Mesendoderm (in vitro differentiated cells): ENCODE data around the gene RBFOX1.

Source experiments
- DNase-seq: peaks from one replicate; pipeline ENCODE4 v3.0.0; 2013
- H2AK5ac ChIP-seq: 2 replicates; pipeline ENCODE4 v1.6.1; 2013; ENCODE audit warnings: low read length, inconsistent platforms
- H2BK120ac ChIP-seq: 2 replicates; pipeline ENCODE4 v1.6.1; 2013; ENCODE audit warnings: low read depth, mild to moderate bottlenecking, low read length, moderate library complexity, mixed read lengths
- H2BK15ac ChIP-seq: replicated peaks from 2 replicates; pipeline ENCODE4 v1.6.1; 2013; ENCODE audit warnings: low read depth, mild to moderate bottlenecking, moderate library complexity
- H2BK5ac ChIP-seq: 2 replicates; pipeline ENCODE4 v1.6.1; 2013; ENCODE audit warnings: low read length, inconsistent platforms
- H3K18ac ChIP-seq: 2 replicates; pipeline ENCODE4 v1.6.1; 2013; ENCODE audit warnings: mild to moderate bottlenecking, low read length, mixed read lengths
- H3K23ac ChIP-seq: one replicate; pipeline ENCODE4 v1.6.1; 2013; ENCODE audit warnings: low read length
- H3K27ac ChIP-seq: 2 replicates; pipeline ENCODE4 v1.5.1; 2013; ENCODE audit warnings: low read depth, mild to moderate bottlenecking, inconsistent platforms, low read length, moderate library complexity
- H3K27me3 ChIP-seq: 2 replicates; pipeline ENCODE4 v1.6.1; 2013; ENCODE audit warnings: low read length, control low read depth, mild to moderate bottlenecking, inconsistent platforms; ENCODE audit not compliant: insufficient read depth, poor library complexity
- H3K36me3 ChIP-seq: 2 replicates; pipeline ENCODE4 v1.6.1; 2013; ENCODE audit warnings: low read length, inconsistent platforms; ENCODE audit not compliant: control insufficient read depth, insufficient read depth
- H3K4ac ChIP-seq: one replicate; pipeline ENCODE4 v1.6.1; 2013; ENCODE audit warnings: low read depth, mild to moderate bottlenecking, low read length, moderate library complexity
- H3K4me1 ChIP-seq: 2 replicates; pipeline ENCODE4 v1.6.1; 2013; ENCODE audit warnings: low read depth, low read length, inconsistent platforms; ENCODE audit not compliant: control insufficient read depth
- H3K4me2 ChIP-seq: 2 replicates; pipeline ENCODE4 v1.6.1; 2013; ENCODE audit warnings: low read length
- H3K4me3 ChIP-seq: 2 replicates; pipeline ENCODE4 v1.5.1; 2013; ENCODE audit warnings: mild to moderate bottlenecking, low read length
- H3K56ac ChIP-seq: one replicate; pipeline ENCODE4 v1.6.1; 2013; ENCODE audit warnings: low read length
- H3K79me1 ChIP-seq: 2 replicates; pipeline ENCODE4 v1.6.1; 2013; ENCODE audit warnings: low read length, inconsistent platforms
- H3K79me2 ChIP-seq: 2 replicates; pipeline ENCODE4 v1.6.1; 2013; ENCODE audit warnings: mild to moderate bottlenecking, low read length; ENCODE audit not compliant: control insufficient read depth, insufficient read depth
- H3K9ac ChIP-seq: 2 replicates; pipeline ENCODE4 v1.6.1; 2013; ENCODE audit warnings: low read length, inconsistent platforms
- H4K5ac ChIP-seq: one replicate; pipeline ENCODE4 v1.6.1; 2013; ENCODE audit warnings: low read length
- H4K8ac ChIP-seq: one replicate; pipeline ENCODE4 v1.6.1; 2013; ENCODE audit warnings: low read depth, mild to moderate bottlenecking, control low read depth, low read length, moderate library complexity
- WGBS: extraction: QIAGEN DNeasy Blood & Tissue Kit; methylation state at CpG from one replicate; pipeline ENCODE4 v1.1.7; 2013; ENCODE audit warnings: low lambda C conversion rate, missing lambda C conversion rate; ENCODE audit not compliant: insufficient coverage; ENCODE audit errors: extremely low coverage; 5-methylcytosine and 5-hydroxymethylcytosine counted together

RBFOX1 gene

DNA sequence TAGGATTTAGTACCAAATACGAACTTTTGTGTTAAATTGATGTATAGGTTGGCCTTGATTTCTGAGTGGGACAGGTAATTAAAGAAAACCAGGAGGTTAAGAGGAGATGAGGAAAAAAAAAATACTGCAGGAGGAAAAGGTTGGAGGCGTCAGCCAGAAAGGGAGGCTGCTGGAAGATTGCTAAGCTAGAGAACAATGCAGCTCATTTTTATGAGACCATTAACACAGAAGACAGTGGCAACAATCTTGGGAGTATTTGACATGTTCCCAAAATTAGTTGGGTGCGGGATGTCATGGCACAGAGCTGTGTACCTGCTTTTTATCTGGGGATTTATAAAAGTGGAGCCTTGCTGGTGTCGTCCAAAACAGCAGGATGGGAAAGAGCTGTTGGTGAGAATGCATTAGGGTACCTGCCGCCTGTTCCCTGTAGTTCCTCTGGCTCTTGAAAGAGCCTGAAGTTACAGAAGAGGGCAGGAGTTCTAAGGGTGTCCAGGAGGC lies 229.3 kb downstream of the RBFOX1 start:
- no peaks in the 10 kb centered on the region for H3K36me3 ChIP-seq
- H3K4ac ChIP-seq = no peak overlapping the region
- H3K79me2 ChIP-seq = no peaks in the 10 kb centered on the region
- no CpG with 5 or more reads among the region's 5 CpGs for WGBS
- H3K4me1 ChIP-seq = no peaks in the 10 kb centered on the region
- H2AK5ac ChIP-seq = no peak overlapping the region
- no peak overlapping the region for H3K9ac ChIP-seq
- no peak overlapping the region for H2BK15ac ChIP-seq
- H3K79me1 ChIP-seq = no peaks in the 10 kb centered on the region
- H3K4me2 ChIP-seq = no peak overlapping the region
- no peaks in the 10 kb centered on the region for H3K27me3 ChIP-seq
- no peak overlapping the region for H3K23ac ChIP-seq
- H3K4me3 ChIP-seq = no peak overlapping the region
- no peak for DNase-seq
- H3K56ac ChIP-seq = no peak overlapping the region
- no peak overlapping the region for H2BK5ac ChIP-seq
- no peak overlapping the region for H3K18ac ChIP-seq
- no peak overlapping the region for H4K5ac ChIP-seq
- H3K27ac ChIP-seq = no peak overlapping the region
- no peak overlapping the region for H2BK120ac ChIP-seq
- no peak overlapping the region for H4K8ac ChIP-seq

DNA sequence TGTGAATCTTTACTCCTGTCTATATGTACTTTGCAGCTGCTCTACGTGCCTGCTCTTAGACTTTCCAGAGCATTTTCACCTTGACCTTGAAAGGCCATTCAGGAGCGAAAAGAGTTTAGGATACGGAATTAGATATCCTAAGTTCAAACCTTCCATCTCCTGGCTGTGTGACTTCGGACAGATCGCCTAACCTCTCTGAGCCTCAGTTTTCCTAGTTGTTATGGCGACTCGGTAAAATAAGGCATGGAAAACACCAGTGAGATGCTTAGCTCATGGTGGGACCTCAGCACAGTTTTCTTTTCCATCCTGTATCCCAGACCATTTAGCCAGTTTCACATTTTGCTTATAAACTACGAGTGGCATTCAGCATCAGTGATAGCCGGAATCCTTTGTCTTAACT lies 233.7 kb downstream of the RBFOX1 start:
- no peak overlapping the region for H2BK15ac ChIP-seq
- H3K9ac ChIP-seq = no peak overlapping the region
- no CpG with 5 or more reads among the region's 9 CpGs for WGBS
- H2BK5ac ChIP-seq = no peak overlapping the region
- H3K23ac ChIP-seq = no peak overlapping the region
- no peak for DNase-seq
- H3K18ac ChIP-seq = no peak overlapping the region
- no peaks in the 10 kb centered on the region for H3K79me1 ChIP-seq
- H3K4me1 ChIP-seq = no peaks in the 10 kb centered on the region
- H3K79me2 ChIP-seq = no peaks in the 10 kb centered on the region
- no peak overlapping the region for H4K5ac ChIP-seq
- H3K4me3 ChIP-seq = no peak overlapping the region
- H3K36me3 ChIP-seq = no peaks in the 10 kb centered on the region
- no peak overlapping the region for H3K27ac ChIP-seq
- no peak overlapping the region for H4K8ac ChIP-seq
- H3K4me2 ChIP-seq = no peak overlapping the region
- H3K4ac ChIP-seq = no peak overlapping the region
- H3K27me3 ChIP-seq = no peaks in the 10 kb centered on the region
- H3K56ac ChIP-seq = no peak overlapping the region
- H2AK5ac ChIP-seq = no peak overlapping the region
- no peak overlapping the region for H2BK120ac ChIP-seq

DNA sequence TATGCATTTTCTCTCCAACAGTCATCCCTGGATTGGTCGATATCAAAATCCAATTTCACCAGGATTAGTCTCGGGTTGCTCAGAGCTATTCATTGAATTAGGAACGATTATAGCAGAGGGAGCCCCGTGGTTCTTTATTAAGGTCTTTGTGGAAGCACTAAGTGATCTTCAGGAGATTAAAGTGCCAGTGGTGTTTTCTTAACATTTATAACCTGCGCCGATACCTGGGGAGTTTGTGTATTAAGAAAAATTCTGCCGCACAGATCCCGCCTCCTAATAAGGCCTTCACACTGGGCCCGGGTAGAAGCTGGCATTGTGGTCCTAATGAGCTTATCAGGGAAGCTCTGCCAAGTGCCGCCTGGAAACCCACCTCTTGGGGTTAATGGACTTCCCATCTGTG lies 238.7 kb downstream of the RBFOX1 start:
- H3K4me1 ChIP-seq = no peaks in the 10 kb centered on the region
- no peak overlapping the region for H2BK120ac ChIP-seq
- no peak overlapping the region for H2AK5ac ChIP-seq
- WGBS = no CpG with 5 or more reads among the region's 10 CpGs
- H3K79me1 ChIP-seq = no peaks in the 10 kb centered on the region
- H4K8ac ChIP-seq = no peak overlapping the region
- H4K5ac ChIP-seq = no peak overlapping the region
- H3K4ac ChIP-seq = no peak overlapping the region
- no peak overlapping the region for H3K4me2 ChIP-seq
- H3K27ac ChIP-seq = no peak overlapping the region
- no peaks in the 10 kb centered on the region for H3K79me2 ChIP-seq
- H3K23ac ChIP-seq = no peak overlapping the region
- no peaks in the 10 kb centered on the region for H3K27me3 ChIP-seq
- H2BK15ac ChIP-seq = no peak overlapping the region
- H3K4me3 ChIP-seq = no peak overlapping the region
- no peak overlapping the region for H3K18ac ChIP-seq
- H3K36me3 ChIP-seq = no peaks in the 10 kb centered on the region
- DNase-seq = no peak
- no peak overlapping the region for H2BK5ac ChIP-seq
- H3K56ac ChIP-seq = no peak overlapping the region
- no peak overlapping the region for H3K9ac ChIP-seq

DNA sequence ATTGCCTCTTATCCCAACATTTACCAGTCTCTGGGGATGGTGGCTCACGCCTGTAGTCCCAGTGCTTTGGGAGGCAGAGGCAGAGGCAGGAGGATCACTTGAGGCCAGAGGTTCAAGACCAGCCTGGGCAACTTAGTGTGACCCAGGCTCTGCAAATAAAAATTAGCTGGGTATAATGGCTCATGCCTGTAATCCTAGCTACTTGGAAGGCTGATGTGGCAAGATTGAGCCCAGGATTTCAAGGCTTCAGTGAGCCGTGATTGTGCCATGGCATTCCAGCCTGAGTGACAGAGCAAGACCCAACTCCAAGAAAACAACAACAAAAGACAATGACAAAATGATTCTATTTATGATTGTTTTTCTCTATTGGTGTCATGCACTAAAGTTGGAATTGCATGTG lies 244.9 kb downstream of the RBFOX1 start:
- WGBS = no CpG with 5 or more reads among the region's 2 CpGs
- H3K79me2 ChIP-seq = no peaks in the 10 kb centered on the region
- H2BK5ac ChIP-seq = no peak overlapping the region
- H3K23ac ChIP-seq = no peak overlapping the region
- no peak overlapping the region for H3K4ac ChIP-seq
- H3K4me3 ChIP-seq = no peak overlapping the region
- no peaks in the 10 kb centered on the region for H3K79me1 ChIP-seq
- no peak overlapping the region for H4K5ac ChIP-seq
- H3K36me3 ChIP-seq = no peaks in the 10 kb centered on the region
- no peak overlapping the region for H3K4me2 ChIP-seq
- no peak overlapping the region for H4K8ac ChIP-seq
- H3K18ac ChIP-seq = no peak overlapping the region
- no peak overlapping the region for H3K9ac ChIP-seq
- H2BK120ac ChIP-seq = no peak overlapping the region
- no peak overlapping the region for H2AK5ac ChIP-seq
- no peak overlapping the region for H3K27ac ChIP-seq
- no peak overlapping the region for H2BK15ac ChIP-seq
- H3K27me3 ChIP-seq = no peaks in the 10 kb centered on the region
- H3K4me1 ChIP-seq = no peaks in the 10 kb centered on the region
- DNase-seq = no peak
- H3K56ac ChIP-seq = no peak overlapping the region

DNA sequence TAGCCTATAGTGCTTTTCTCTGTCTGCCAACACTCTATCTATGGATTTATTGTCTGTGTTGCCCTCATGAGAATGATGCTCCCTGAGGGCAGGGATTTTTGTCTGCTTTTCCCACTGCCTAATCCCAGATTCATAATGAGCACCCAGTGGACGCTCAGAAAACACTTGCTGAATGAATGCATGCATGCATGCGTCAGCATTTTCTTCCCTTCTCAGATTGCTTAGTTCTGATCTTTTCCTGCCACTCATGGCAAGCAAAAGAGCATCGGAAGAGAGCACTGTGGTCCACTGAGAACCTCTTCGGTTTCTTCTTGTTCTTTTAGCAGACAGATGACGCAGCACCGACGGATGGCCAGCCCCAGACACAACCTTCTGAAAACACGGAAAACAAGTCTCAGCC lies 246.8 kb downstream of the RBFOX1 start:
- no peak overlapping the region for H3K4me2 ChIP-seq
- H3K79me2 ChIP-seq = no peaks in the 10 kb centered on the region
- no peaks in the 10 kb centered on the region for H3K4me1 ChIP-seq
- H4K5ac ChIP-seq = no peak overlapping the region
- H3K23ac ChIP-seq = no peak overlapping the region
- no peaks in the 10 kb centered on the region for H3K27me3 ChIP-seq
- no peak overlapping the region for H2AK5ac ChIP-seq
- no peak overlapping the region for H3K18ac ChIP-seq
- H3K56ac ChIP-seq = no peak overlapping the region
- H3K79me1 ChIP-seq = no peaks in the 10 kb centered on the region
- no peak overlapping the region for H3K27ac ChIP-seq
- H2BK15ac ChIP-seq = no peak overlapping the region
- H3K4me3 ChIP-seq = no peak overlapping the region
- DNase-seq = no peak
- H4K8ac ChIP-seq = no peak overlapping the region
- H3K9ac ChIP-seq = no peak overlapping the region
- H2BK120ac ChIP-seq = no peak overlapping the region
- H2BK5ac ChIP-seq = no peak overlapping the region
- no peak overlapping the region for H3K4ac ChIP-seq
- H3K36me3 ChIP-seq = no peaks in the 10 kb centered on the region
- no CpG with 5 or more reads among the region's 8 CpGs for WGBS

DNA sequence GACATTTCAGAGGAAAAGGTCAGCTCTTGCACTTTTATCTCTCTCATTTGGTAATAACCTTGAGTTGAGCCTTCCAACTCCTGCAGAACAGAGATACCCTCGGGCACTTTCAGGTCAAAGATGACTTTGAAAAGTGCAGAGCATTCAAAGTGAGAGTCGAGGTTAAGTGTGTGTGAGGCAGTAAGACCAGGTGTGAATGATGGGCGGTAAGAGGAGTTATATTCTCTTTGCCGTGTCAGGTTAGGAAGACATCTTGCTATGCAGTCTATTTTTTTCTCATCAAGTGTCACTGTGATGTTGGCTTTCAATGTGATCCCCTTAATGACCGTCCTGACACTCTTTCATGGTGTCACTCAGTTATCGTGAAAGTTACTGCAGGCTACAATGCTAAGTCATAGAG lies 248.5 kb downstream of the RBFOX1 start:
- Histone ChIP-seq H2AK5ac (no peak overlapping the region), H3K27ac (no peak overlapping the region), H3K4me2 (no peak overlapping the region), H3K36me3 (no peaks in the 10 kb centered on the region), H3K18ac (no peak overlapping the region), H3K79me1 (no peaks in the 10 kb centered on the region), H2BK120ac (no peak overlapping the region), H3K4me1 (no peaks in the 10 kb centered on the region), H3K4me3 (no peak overlapping the region), H4K8ac (no peak overlapping the region), H3K4ac (no peak overlapping the region), H3K9ac (no peak overlapping the region), H3K23ac (no peak overlapping the region), H2BK5ac (no peak overlapping the region), H3K79me2 (no peaks in the 10 kb centered on the region), H2BK15ac (no peak overlapping the region), H4K5ac (no peak overlapping the region), H3K27me3 (no peaks in the 10 kb centered on the region), H3K56ac (no peak overlapping the region)
- DNase-seq = no peak
- no CpG with 5 or more reads among the region's 6 CpGs for WGBS
